Head of caudate nucleus (tissue), 42 donors: Measurements from ENCODE around the gene PRUNE1.

Experiments used
- DNase-seq, 42 donors: peaks; one replicate each; pipeline versions ENCODE4 v3.0.0 to v3.0.0-alpha.2; 2020 to 2021; ENCODE audit warnings: mixed read lengths in 7 of 42
- intact Hi-C: fragments of 100-400 bp; cut with DNase I; formaldehyde crosslinking; loops from one replicate; pipeline ENCODE4 v1.15.0; 2022

PRUNE1 gene

GRCh38 chr1:151036356-151036755, 28.1 kb downstream of the PRUNE1 start, which contains the start of gene BNIPL:
Gene BNIPL, plus strand, starts transcription at chr1:151036586. Its CDS starts 140 bp downstream, at chr1:151036726.
- intact Hi-C loops = no loop called here
- no peak for DNase-seq

- intact Hi-C loops = no loop called here
- DNase-seq = no peak
Observed at GRCh38 chr1:151037032-151037431, 28.8 kb downstream of the PRUNE1 start.

GRCh38 chr1:151039521-151039920, 31.3 kb downstream of the PRUNE1 start:
- intact Hi-C loops = no loop called here
- DNase-seq = no peak

GRCh38 chr1:151043163-151043562, 34.9 kb downstream of the PRUNE1 start:
- intact Hi-C loops = no loop called here
- DNase-seq = no peak

GRCh38 chr1:151047591-151047924, 39.3 kb downstream of the PRUNE1 start, which contains the start of gene C1orf56:
Gene C1orf56, plus strand, starts transcription at chr1:151047751. Its CDS starts 97 bp downstream, at chr1:151047848.
- intact Hi-C loops = no loop called here
- peak; percentile 37 to 89 (median 79) for DNase-seq

GRCh38 chr1:151047925-151048644, 39.8 kb downstream of the PRUNE1 start:
- peak; percentile 46 to 85 (median 67) for DNase-seq
- intact Hi-C loops = no loop called here

- DNase-seq = no peak
- intact Hi-C loops = no loop called here
Observed at GRCh38 chr1:151048645-151049032, 40.4 kb downstream of the PRUNE1 start.

- DNase-seq = no peak
- intact Hi-C loops = no loop called here
Observed at GRCh38 chr1:151049458-151049857, 41.2 kb downstream of the PRUNE1 start.

GRCh38 chr1:151050051-151050688, 41.9 kb downstream of the PRUNE1 start:
- intact Hi-C loops = no loop called here
- DNase-seq = no peak

- intact Hi-C loops = no loop called here
- no peak for DNase-seq
Observed at GRCh38 chr1:151051356-151052009, 43.2 kb downstream of the PRUNE1 start.

GRCh38 chr1:151054971-151055547, 46.8 kb downstream of the PRUNE1 start:
- intact Hi-C loops = no loop called here
- DNase-seq = no peak

GRCh38 chr1:151055581-151055980, 47.3 kb downstream of the PRUNE1 start:
- intact Hi-C loops = no loop called here
- DNase-seq = no peak

- no peak for DNase-seq
- intact Hi-C loops = no loop called here
Observed at GRCh38 chr1:151056149-151056548, 47.9 kb downstream of the PRUNE1 start.

- intact Hi-C loops = no loop called here
- peak in 24 of 42 donors; percentile 8 to 63 (median 34) for DNase-seq
Observed at GRCh38 chr1:151058692-151059091, 50.4 kb downstream of the PRUNE1 start.

GRCh38 chr1:151059109-151060006, 51.1 kb downstream of the PRUNE1 start, which contains the start of gene CDC42SE1:
Gene CDC42SE1, minus strand, starts transcription at chr1:151059622. Its CDS starts 3,892 bp downstream, at chr1:151055730.
- intact Hi-C loops = no loop called here
- DNase-seq = peak; percentile 36 to 90 (median 81)

- DNase-seq = peak; percentile 44 to 87 (median 70)
- intact Hi-C loops = no loop called here
Observed at GRCh38 chr1:151060007-151060656, 51.9 kb downstream of the PRUNE1 start, which contains the start of gene MLLT11. Gene MLLT11, plus strand, starts transcription at chr1:151060397. Its CDS starts 6,828 bp downstream, at chr1:151067225.

GRCh38 chr1:151060657-151061421, 52.6 kb downstream of the PRUNE1 start:
- intact Hi-C loops = no loop called here
- DNase-seq = peak in 13 of 42 donors; percentile 9 to 41 (median 25)
